H1 (cell line): Measurements from ENCODE around the gene ITGAE. TPM values are rescaled to one million over a fixed set of nuclear protein-coding genes. Genes with fewer than 3 reads are reported as not detected.

Source experiments
- ATF2 ChIP-seq: IDR thresholded peaks from 2 replicates; pipeline ENCODE4 v1.6.1; 2012; ENCODE audit warnings: low read length, inconsistent platforms
- CBX5 ChIP-seq: fragments of 300-800, 300-1000 bp; sonication (generic); IDR thresholded peaks from 2 replicates; pipeline ENCODE4 v1.7.1; 2016; ENCODE audit warnings: antibody characterized with exemption, low read length, low read depth
- CHD1 ChIP-seq: IDR thresholded peaks from 2 replicates; pipeline ENCODE4 v1.6.1; 2012; ENCODE audit warnings: low read depth, low read length, improper control_type of control experiment
- CREB1 ChIP-seq: IDR thresholded peaks from 2 replicates; pipeline ENCODE4 v1.6.1; 2012; ENCODE audit warnings: inconsistent platforms
- HDAC2 ChIP-seq, 2 experiments: fragments of 300-600 bp in 1 of 2; sonication (generic) in 1 of 2; IDR thresholded peaks; 2 replicates each; pipeline ENCODE4 v1.6.1; 2011 to 2012; ENCODE audit warnings: low read depth in 2 of 2, low read length in 2 of 2, mild to moderate bottlenecking in 2 of 2, moderate library complexity in 2 of 2, borderline replicate concordance in 1 of 2, inconsistent platforms in 1 of 2
- HDAC6 ChIP-seq: IDR thresholded peaks from one replicate; pipeline ENCODE4 v1.7.1; 2012; ENCODE audit warnings: low read depth, mild to moderate bottlenecking, inconsistent platforms, low read length, moderate library complexity
- JUN ChIP-seq: IDR thresholded peaks from 2 replicates; pipeline ENCODE4 v1.6.1; 2011; ENCODE audit warnings: low read depth, mild to moderate bottlenecking, improper control_type of control experiment, low read length
- KDM5A ChIP-seq: fragments of 200-600 bp; IDR thresholded peaks from 2 replicates; pipeline ENCODE4 v1.7.1; 2012; ENCODE audit warnings: mild to moderate bottlenecking, low read length, inconsistent platforms, mixed read lengths
- RNF2 ChIP-seq: fragments of 200-900, 300-1000 bp; sonication (generic); IDR thresholded peaks from 2 replicates; pipeline ENCODE4 v1.7.1; 2016; ENCODE audit warnings: borderline replicate concordance, low read depth, mild to moderate bottlenecking, antibody characterized with exemption, low read length; ENCODE audit not compliant: poor library complexity, severe bottlenecking; ENCODE audit errors: missing control alignments
- SAP30 ChIP-seq: fragments of 300-600 bp; sonication (generic); IDR thresholded peaks from 2 replicates; pipeline ENCODE4 v1.7.1; 2012; ENCODE audit warnings: low read length, moderate library complexity, mild to moderate bottlenecking, inconsistent platforms; ENCODE audit not compliant: insufficient read depth, insufficient replicate concordance
- SIN3A ChIP-seq, 2 experiments: IDR thresholded peaks in 1 of 2; conservative IDR thresholded peaks in 1 of 2; 2 replicates each; pipeline ENCODE4 v1.6.1; 2011 to 2012; ENCODE audit warnings: low read length in 2 of 2, improper control_type of control experiment in 1 of 2, low read depth in 1 of 2, mild to moderate bottlenecking in 1 of 2
- USF2 ChIP-seq: IDR thresholded peaks from 2 replicates; pipeline ENCODE4 v1.6.1; 2011; ENCODE audit warnings: low read length, improper control_type of control experiment
- polyA plus RNA-seq, 7 experiments: library from polyadenylated mRNA; depleted of rRNA in 3 of 7; stranded (reverse) in 5 of 7; unstranded in 2 of 7; fragments of >200 nt in 5 of 7; fragments of 200-250 nt in 2 of 7; gene quantifications; 1 replicate in 5 of 7; 2 replicates in 1 of 7; 4 replicates in 1 of 7; pipeline versions ENCODE4 v1.2.1 to v1.2.3, GENCODE V29; 2011 to 2013; ENCODE audit warnings: missing spikeins in 2 of 7, mixed read lengths in 2 of 7
- total RNA-seq: library from RNA; stranded (reverse); fragmentation: NEBNext Ultra II Directional; extraction: Animal tissue kit (Norgen Biotek cat#: 25700); gene quantifications from 2 replicates; pipeline ENCODE4 v1.2.1, GENCODE V29; 2021

Gene ITGAE
- total and polyA plus RNA-seq, 2 of the 8 experiments (the other 6 are each of a cell fraction or from before 2014, with no cell fraction given) = 23.2 to 43.1 TPM

GRCh38 chr17:3695723-3696411 is 105.1 kb downstream of the ITGAE start, which contains the start of gene P2RX5 (continued):
- TF ChIP-seq CREB1 (no peak), KDM5A (no peak), SAP30 (peak; percentile 69), CHD1 (no peak), HDAC2 (IDR thresholded peaks at IDR 0.05; ENCODE audit: borderline replicate concordance in 1 of 2, low read depth in 2 of 2, low read length in 2 of 2) (peak in 1 of 2 experiments; percentile 72; a peak in 2 of 4 replicates), ATF2 (no peak), HDAC6 (no peak), RNF2 (no peak), SIN3A (conservative IDR thresholded peaks at IDR 0.05 in 1 of 2, IDR thresholded peaks at IDR 0.05 in 1 of 2; ENCODE audit: low read depth in 1 of 2, low read length in 2 of 2) (peak; percentile 95 to 96), USF2 (no peak), JUN (no peak), CBX5 (no peak)
